Gastrocnemius medialis (tissue), 4 donors: ENCODE measurements around the gene EFCAB5. TPM values are rescaled to one million over a fixed set of nuclear protein-coding genes. Genes with fewer than 3 reads are reported as not detected.
"Not testable (repeated sequence)": the region's sequence is repeated elsewhere in the genome, so short reads cannot be mapped to it uniquely, and the experiment has no call there.

Experiments used
- ATAC-seq, 2 donors: fragments of 150-250 bp; one replicate each; pipeline ENCODE4 v1.9.1; 2016
- DNase-seq, 2 donors: peaks; one replicate each; pipeline ENCODE4 v3.0.0-alpha.2; 2019
- H3K27ac ChIP-seq, 4 donors: fragments of 200-600 bp; sonication (generic); 1 replicate in 1 of 4; 2 replicates in 3 of 4; pipeline ENCODE4 v1.5.1; 2016 to 2018; ENCODE audit warnings: mild to moderate bottlenecking in 2 of 4, moderate library complexity in 1 of 4
- H3K27me3 ChIP-seq, 3 donors: fragments of 200-600 bp; sonication (generic) in 2 of 3; 1 replicate in 1 of 3; 2 replicates in 2 of 3; pipeline versions ENCODE4 v1.5.1 to v1.6.0; 2016 to 2019; ENCODE audit warnings: mild to moderate bottlenecking in 1 of 3, moderate library complexity in 1 of 3
- H3K36me3 ChIP-seq, 2 donors: fragments of 200-600 bp; sonication (generic) in 1 of 2; one replicate each; pipeline ENCODE4 v1.5.1; 2017 to 2018
- H3K4me1 ChIP-seq, 2 donors: fragments of 200-600 bp; sonication (generic) in 1 of 2; one replicate each; pipeline ENCODE4 v1.5.1; 2016 to 2017; ENCODE audit warnings: mild to moderate bottlenecking in 2 of 2
- H3K4me3 ChIP-seq, 4 donors: fragments of 200-600 bp; sonication (generic) in 3 of 4; 1 replicate in 1 of 4; 2 replicates in 3 of 4; pipeline ENCODE4 v1.5.1; 2016 to 2019; ENCODE audit warnings: mild to moderate bottlenecking in 2 of 4
- H3K9me3 ChIP-seq, 3 donors: fragments of 200-600 bp; sonication (generic) in 2 of 3; 1 replicate in 1 of 3; 2 replicates in 2 of 3; pipeline ENCODE4 v1.5.1; 2016 to 2019
- CTCF ChIP-seq, 5 experiments: fragments of 450-650 bp in 3 of 5; fragments of 200-600 bp in 2 of 5; sonication (generic) in 2 of 5; IDR thresholded peaks in 4 of 5; conservative IDR thresholded peaks in 1 of 5; 1 replicate in 4 of 5; 2 replicates in 1 of 5; pipeline ENCODE4 v1.5.1; 2016 to 2019; ENCODE audit warnings: antibody characterized with exemption in 5 of 5, mild to moderate bottlenecking in 3 of 5, moderate library complexity in 3 of 5
- POLR2A ChIP-seq, 2 donors: fragments of 450-650 bp; IDR thresholded peaks; one replicate each; pipeline ENCODE4 v1.6.1; 2017; ENCODE audit warnings: antibody characterized with exemption in 2 of 2, mild to moderate bottlenecking in 2 of 2, moderate library complexity in 2 of 2
- in situ Hi-C, 4 donors: fragments of 200-750 bp; cut with MboI; loops; one replicate each; pipeline versions ENCODE4 v1.15.0 to v1.8.0; 2017; ENCODE audit warnings: low sequenced_read_pairs in 4 of 4
- intact Hi-C: fragments of 100-400 bp; cut with DNase I; formaldehyde crosslinking; loops from one replicate; pipeline ENCODE4 v1.15.1; 2023; ENCODE audit warnings: low total_unique reads
- total RNA-seq, 4 donors: library from RNA; depleted of rRNA; stranded (reverse); fragments of >200 nt; gene quantifications; one replicate each; pipeline versions ENCODE4 v1.1.0 to v1.2.3, GENCODE V29; 2016

EFCAB5 gene
- total RNA-seq, 4 donors from 2014 or later = 0.04 to 0.36 TPM; not detected in 2

GRCh38 chr17:30116661-30117551, 175.5 kb downstream of the EFCAB5 start, which contains the start of gene NSRP1:
NSRP1 (plus strand) TSS chr17:30116816; CDS start chr17:30116844, 28 bp downstream.
- intact Hi-C loops = loop anchor here (5.0 to 10.0 kb wide), 2 partner anchors 175 to 722 kb away; partner anchors contain the start of genes BLMH and TAOK1
- Histone ChIP-seq H3K4me3 (peak within 1 kb of the TSS; percentile 65 to 91 (median 84)), H3K9me3 (no peaks in the 10 kb centered on the region), H3K27ac (peak within 1 kb of the TSS; percentile 87 to 98 (median 96)), H3K27me3 (no peaks in the 10 kb centered on the region), H3K36me3 (peaks cover 0 to 9% of the 10 kb centered on the region in 2 donors), H3K4me1 (peaks cover 18 to 24% of the 10 kb centered on the region in 2 donors)
- peak; percentile 97 to 99 for ATAC-seq
- DNase-seq = peak; percentile 89 to 92
- in situ Hi-C loops = loop anchor here in 1 of 4 donors (25.0 kb wide), 1 partner anchor 170 kb away; the partner anchor contains the start of gene BLMH
- peak; percentile 88 to 89 for TF ChIP-seq POLR2A (IDR thresholded peaks at IDR 0.05)
- TF ChIP-seq CTCF (IDR thresholded peaks at IDR 0.05 in 4 of 5, conservative IDR thresholded peaks at IDR 0.05 in 1 of 5) = no peak

- H3K4me3 ChIP-seq = peak overlapping the region; percentile 65 to 91 (median 84)
- H3K27me3 ChIP-seq = no peaks in the 10 kb centered on the region
- TF ChIP-seq POLR2A (IDR thresholded peaks at IDR 0.05) = no peak
- TF ChIP-seq CTCF (IDR thresholded peaks at IDR 0.05 in 4 of 5, conservative IDR thresholded peaks at IDR 0.05 in 1 of 5) = no peak
- H3K4me1 ChIP-seq = peaks cover 18 to 24% of the 10 kb centered on the region in 2 donors
- ATAC-seq (no peak), DNase-seq (no peak)
- peak overlapping the region; percentile 87 to 98 (median 96) for H3K27ac ChIP-seq
- in situ Hi-C loops = loop anchor here in 1 of 4 donors (25.0 kb wide), 1 partner anchor 170 kb away; the partner anchor contains the start of gene BLMH
- peaks cover 0 to 9% of the 10 kb centered on the region in 2 donors for H3K36me3 ChIP-seq
- intact Hi-C loops = loop anchor here (5.0 to 10.0 kb wide), 2 partner anchors 175 to 723 kb away; partner anchors contain the start of genes BLMH and TAOK1
- H3K9me3 ChIP-seq = no peaks in the 10 kb centered on the region
Observed at GRCh38 chr17:30117675-30118081, 176.2 kb downstream of the EFCAB5 start.

GRCh38 chr17:30118635-30119034, 177.2 kb downstream of the EFCAB5 start:
- intact Hi-C loops = loop anchor here (5.0 to 10.0 kb wide), 2 partner anchors 174 to 724 kb away; partner anchors contain the start of genes BLMH and TAOK1
- not testable (repeated sequence) for H3K27me3 ChIP-seq, H3K4me3 ChIP-seq, H3K27ac ChIP-seq, H3K9me3 ChIP-seq, ATAC-seq, H3K36me3 ChIP-seq, DNase-seq
- H3K4me1 ChIP-seq = peaks cover 18 to 24% of the 10 kb centered on the region in 2 donors
- in situ Hi-C loops = loop anchor here in 1 of 4 donors (25.0 kb wide), 1 partner anchor 169 kb away; the partner anchor contains the start of gene BLMH

GRCh38 chr17:30124273-30124796, 182.9 kb downstream of the EFCAB5 start:
- no peak for DNase-seq
- Histone ChIP-seq H3K36me3 (peaks cover 0 to 7% of the 10 kb centered on the region in 2 donors), H3K27me3 (no peaks in the 10 kb centered on the region), H3K27ac (no peak overlapping the region), H3K4me3 (no peak overlapping the region), H3K9me3 (no peaks in the 10 kb centered on the region), H3K4me1 (peaks cover 5 to 8% of the 10 kb centered on the region in 2 donors)
- in situ Hi-C loops = loop anchor here in 2 of 4 donors (10.0 to 25.0 kb wide), 2 partner anchors 150 to 163 kb away; partner anchors contain the start of gene BLMH (in 1 of the 2)
- intact Hi-C loops = loop anchor here (2.0 kb wide), 1 partner anchor 154 kb away; no protein-coding TSS in a partner anchor
- TF ChIP-seq POLR2A (IDR thresholded peaks at IDR 0.05) (no peak), CTCF (IDR thresholded peaks at IDR 0.05 in 4 of 5, conservative IDR thresholded peaks at IDR 0.05 in 1 of 5) (no peak)
- ATAC-seq = no peak
